Keratinocyte (primary cell): Measurements from ENCODE around the gene NXPH3. TPM values are rescaled to one million over a fixed set of nuclear protein-coding genes. Genes with fewer than 3 reads are reported as not detected.

ENCODE experiments used
- DNase-seq: peaks from one replicate; pipeline ENCODE4 v3.0.0-alpha.2; 2011; ENCODE audit warnings: low read depth, missing footprints, low spot score
- FAIRE-seq: peaks from 2 replicates; lab custom pipeline; 2011; peaks lifted over from hg19 to GRCh38; lab: Jason Lieb, UNC
- H2AFZ ChIP-seq: 2 replicates; pipeline ENCODE4 v1.6.0; 2012; ENCODE audit warnings: low read length, control low read depth, inconsistent platforms; ENCODE audit not compliant: control insufficient read depth
- H3K27ac ChIP-seq: 2 replicates; pipeline ENCODE4 v1.5.1; 2011; ENCODE audit warnings: low read length; ENCODE audit not compliant: control insufficient read depth, insufficient read depth
- H3K27me3 ChIP-seq: 3 replicates; pipeline ENCODE4 v1.6.0; 2011; ENCODE audit warnings: low read length; ENCODE audit not compliant: control insufficient read depth, insufficient read depth; ENCODE audit errors: extremely low read depth
- H3K36me3 ChIP-seq, 2 experiments: 2 replicates in 1 of 2; 3 replicates in 1 of 2; pipeline ENCODE4 v1.5.1; 2011; ENCODE audit warnings: low read length in 2 of 2, mild to moderate bottlenecking in 1 of 2; ENCODE audit not compliant: control insufficient read depth in 2 of 2, insufficient read depth in 2 of 2; ENCODE audit errors: extremely low read depth in 1 of 2
- H3K4me1 ChIP-seq: 3 replicates; pipeline ENCODE4 v1.5.1; 2011; ENCODE audit warnings: low read length; ENCODE audit not compliant: control insufficient read depth, insufficient read depth; ENCODE audit errors: extremely low read depth
- H3K4me2 ChIP-seq: 3 replicates; pipeline ENCODE4 v1.6.0; 2011; ENCODE audit warnings: low read depth, low read length; ENCODE audit not compliant: control insufficient read depth, insufficient read depth; ENCODE audit errors: extremely low read depth
- H3K4me3 ChIP-seq, 3 experiments: fragments of 200-600 bp in 1 of 3; sonication (generic) in 1 of 3; 2 replicates in 2 of 3; 3 replicates in 1 of 3; pipeline ENCODE4 v1.5.1; 2011 to 2016; ENCODE audit warnings: low read length in 3 of 3, mild to moderate bottlenecking in 3 of 3, control low read depth in 2 of 3, inconsistent platforms in 1 of 3, low read depth in 1 of 3, mixed read lengths in 1 of 3, mixed run types in 1 of 3, moderate library complexity in 1 of 3; ENCODE audit not compliant: control insufficient read depth in 2 of 3, insufficient read depth in 2 of 3; ENCODE audit errors: extremely low read depth in 1 of 3
- H3K79me2 ChIP-seq: 2 replicates; pipeline ENCODE4 v1.6.0; 2012; ENCODE audit warnings: low read length; ENCODE audit not compliant: control insufficient read depth, insufficient read depth
- H3K9ac ChIP-seq: 3 replicates; pipeline ENCODE4 v1.6.0; 2011; ENCODE audit warnings: low read length; ENCODE audit not compliant: control insufficient read depth, insufficient read depth; ENCODE audit errors: extremely low read depth
- H3K9me1 ChIP-seq: 3 replicates; pipeline ENCODE4 v1.6.0; 2011; ENCODE audit warnings: low read length; ENCODE audit not compliant: control insufficient read depth, insufficient read depth; ENCODE audit errors: extremely low read depth
- H3K9me3 ChIP-seq: 2 replicates; pipeline ENCODE4 v1.5.1; 2012; ENCODE audit warnings: low read depth, low read length; ENCODE audit not compliant: control insufficient read depth
- H4K20me1 ChIP-seq: 3 replicates; pipeline ENCODE4 v1.6.0; 2011; ENCODE audit warnings: low read length; ENCODE audit not compliant: control insufficient read depth, insufficient read depth; ENCODE audit errors: extremely low read depth
- CTCF ChIP-seq, 3 experiments: IDR thresholded peaks in 1 of 3; conservative IDR thresholded peaks in 1 of 3; optimal IDR thresholded peaks in 1 of 3; 2 replicates in 2 of 3; 3 replicates in 1 of 3; pipeline versions ENCODE3 to v1.5.1; 2011; ENCODE audit warnings: low read length in 3 of 3, mild to moderate bottlenecking in 3 of 3, moderate library complexity in 2 of 3, control low read depth in 1 of 3, inconsistent platforms in 1 of 3; ENCODE audit not compliant: insufficient read depth in 2 of 3; ENCODE audit errors: extremely low read depth in 1 of 3
- EZH2 ChIP-seq: IDR thresholded peaks from one replicate; pipeline ENCODE4 v1.6.1; 2012; ENCODE audit warnings: inconsistent platforms, mild to moderate bottlenecking, low read length, moderate library complexity
- dilution Hi-C: fragments of 300-500 bp; cut with MboI; formaldehyde crosslinking; loops from one replicate; pipeline ENCODE4 v1.7.0; 2020; ENCODE audit warnings: low sequenced_read_pairs; ENCODE audit not compliant: extremely low pct_ligation_motif_present
- polyA plus RNA-seq, 5 experiments: library from polyadenylated mRNA; depleted of rRNA in 3 of 5; stranded (reverse) in 3 of 5; stranded (forward) in 1 of 5; unstranded in 1 of 5; fragments of >200 nt; gene quantifications; 1 replicate in 1 of 5; 2 replicates in 3 of 5; 3 replicates in 1 of 5; pipeline versions ENCODE4 v1.2.1 to v1.2.3, GENCODE V29; 2011 to 2012; ENCODE audit warnings: missing spikeins in 2 of 5, low read depth in 1 of 5, low replicate concordance in 1 of 5

Gene NXPH3
- polyA plus RNA-seq, 1 donor (not counting 4 experiments of a cell fraction or from before 2014, with no cell fraction given) = 0.12 TPM

GRCh38 chr17:49603720-49604119 lies 28.0 kb downstream of the NXPH3 start:
- Histone ChIP-seq H3K9ac (no peak overlapping the region), H3K4me3 (no peak overlapping the region), H3K4me1 (peaks cover 7% of the 10 kb centered on the region), H4K20me1 (no peaks in the 10 kb centered on the region), H3K27ac (no peak overlapping the region), H2AFZ (no peak overlapping the region), H3K4me2 (no peak overlapping the region), H3K9me1 (no peaks in the 10 kb centered on the region), H3K9me3 (no peaks in the 10 kb centered on the region), H3K36me3 (peaks cover 12 to 17% of the 10 kb centered on the region in 2 experiments), H3K27me3 (no peaks in the 10 kb centered on the region), H3K79me2 (no peaks in the 10 kb centered on the region)
- FAIRE-seq = no peak
- dilution Hi-C loops = no loop called here
- TF ChIP-seq EZH2 = no peak
- peak in 1 of 3 experiments; percentile 8 for TF ChIP-seq CTCF (optimal IDR thresholded peaks at IDR 0.05 in 1 of 3, IDR thresholded peaks at IDR 0.05 in 1 of 3, conservative IDR thresholded peaks at IDR 0.05 in 1 of 3; ENCODE audit: extremely low read depth in 1 of 3, insufficient read depth in 2 of 3, low read length in 3 of 3)
- no peak for DNase-seq

- no peak overlapping the region for H3K9ac ChIP-seq
- no peak overlapping the region for H2AFZ ChIP-seq
- H3K9me1 ChIP-seq = no peaks in the 10 kb centered on the region
- DNase-seq (no peak), FAIRE-seq (no peak)
- dilution Hi-C loops = no loop called here
- H3K36me3 ChIP-seq = peaks cover 14% of the 10 kb centered on the region in 2 experiments
- H3K27ac ChIP-seq = no peak overlapping the region
- H3K4me2 ChIP-seq = no peak overlapping the region
- H3K4me3 ChIP-seq = no peak overlapping the region
- no peak for TF ChIP-seq CTCF (optimal IDR thresholded peaks at IDR 0.05 in 1 of 3, IDR thresholded peaks at IDR 0.05 in 1 of 3, conservative IDR thresholded peaks at IDR 0.05 in 1 of 3; ENCODE audit: extremely low read depth in 1 of 3, insufficient read depth in 2 of 3, low read length in 3 of 3)
- no peak for TF ChIP-seq EZH2
- H3K4me1 ChIP-seq = peaks cover 7% of the 10 kb centered on the region
- no peaks in the 10 kb centered on the region for H4K20me1 ChIP-seq
- H3K9me3 ChIP-seq = no peaks in the 10 kb centered on the region
- no peaks in the 10 kb centered on the region for H3K27me3 ChIP-seq
- H3K79me2 ChIP-seq = no peaks in the 10 kb centered on the region
Measured at GRCh38 chr17:49604314-49604869, 28.7 kb downstream of the NXPH3 start.
